Right ventricle myocardium superior (tissue), 1 donor: ENCODE data around the gene ATP2B1. TPM values are rescaled to one million over a fixed set of nuclear protein-coding genes. Genes with fewer than 3 reads are reported as not detected.

ENCODE experiments used
- ATAC-seq: fragments of 200-7000 bp; cut with Tn5 transposase; one replicate; pipeline ENCODE4 v1.9.1; 2020; ENCODE audit warnings: mild to moderate bottlenecking; ENCODE audit not compliant: poor library complexity
- DNase-seq: peaks from one replicate; pipeline ENCODE4 v3.0.0-alpha.2; 2020
- intact Hi-C: fragments of 100-400 bp; cut with DNase I; formaldehyde crosslinking; loops from one replicate; pipeline ENCODE4 v1.11.2; 2022
- total RNA-seq: library from RNA; stranded (reverse); fragmentation: NEBNext Ultra II Directional; extraction: Animal tissue kit (Norgen Biotek cat#: 25700); gene quantifications from one replicate; pipeline ENCODE4 v1.2.1, GENCODE V29; 2021
- donor health status: DM: no; HTN: yes; CAD: no; lungs with severe emphysema.

Gene ATP2B1
- total RNA-seq, 1 donor from 2014 or later: 9.8 TPM

- DNase-seq (no peak), ATAC-seq (no peak)
- intact Hi-C loops: no loop called here
These were observed 37.2 kb downstream of the ATP2B1 start for GRCh38 chr12:89671469-89671868.

- intact Hi-C loops: no loop called here
- DNase-seq: no peak
- ATAC-seq: no peak
These were observed 39.4 kb downstream of the ATP2B1 start for GRCh38 chr12:89669197-89669596.

- no peak for DNase-seq
- ATAC-seq: no peak
- intact Hi-C loops: no loop called here
These were observed 43.1 kb downstream of the ATP2B1 start for GRCh38 chr12:89665556-89665955.

GRCh38 chr12:89664441-89664840 is 44.2 kb downstream of the ATP2B1 start:
- intact Hi-C loops: no loop called here
- no peak for ATAC-seq

GRCh38 chr12:89663577-89664357 is 44.9 kb downstream of the ATP2B1 start:
- ATAC-seq (no peak), DNase-seq (no peak)
- intact Hi-C loops: no loop called here

More at GRCh38 chr12:89664441-89664840, 44.2 kb downstream of the ATP2B1 start:
- DNase-seq: no peak

GRCh38 chr12:89662623-89663022 is 46.0 kb downstream of the ATP2B1 start:
- DNase-seq (no peak), ATAC-seq (peak; percentile 62)
- intact Hi-C loops: no loop called here

- ATAC-seq: no peak
- intact Hi-C loops: no loop called here
These were observed 46.8 kb downstream of the ATP2B1 start for GRCh38 chr12:89661706-89662330.

GRCh38 chr12:89657739-89658138 is 50.9 kb downstream of the ATP2B1 start:
- DNase-seq (no peak), ATAC-seq (no peak)
- intact Hi-C loops: no loop called here

More at GRCh38 chr12:89661706-89662330, 46.8 kb downstream of the ATP2B1 start:
- no peak for DNase-seq

GRCh38 chr12:89657066-89657465 is 51.6 kb downstream of the ATP2B1 start:
- intact Hi-C loops: no loop called here
- DNase-seq: no peak

GRCh38 chr12:89655841-89656240 is 52.8 kb downstream of the ATP2B1 start:
- DNase-seq: no peak
- no peak for ATAC-seq
- intact Hi-C loops: no loop called here

More at GRCh38 chr12:89657066-89657465, 51.6 kb downstream of the ATP2B1 start:
- no peak for ATAC-seq

- intact Hi-C loops: no loop called here
- ATAC-seq (no peak), DNase-seq (no peak)
These were observed 57.4 kb downstream of the ATP2B1 start for GRCh38 chr12:89651192-89651591.

- DNase-seq (no peak), ATAC-seq (no peak)
- intact Hi-C loops: no loop called here
These were observed 58.4 kb downstream of the ATP2B1 start for GRCh38 chr12:89650239-89650638.

- no peak for DNase-seq
- intact Hi-C loops: no loop called here
- ATAC-seq: no peak
These were observed 58.8 kb downstream of the ATP2B1 start for GRCh38 chr12:89649820-89650219.

GRCh38 chr12:89649139-89649538 is 59.5 kb downstream of the ATP2B1 start:
- ATAC-seq: no peak

GRCh38 chr12:89648211-89648930 is 60.3 kb downstream of the ATP2B1 start:
- ATAC-seq (no peak), DNase-seq (no peak)
- intact Hi-C loops: no loop called here

More at GRCh38 chr12:89649139-89649538, 59.5 kb downstream of the ATP2B1 start:
- no peak for DNase-seq
- intact Hi-C loops: no loop called here

GRCh38 chr12:89645434-89645833 is 63.2 kb downstream of the ATP2B1 start:
- intact Hi-C loops: no loop called here
- DNase-seq (no peak), ATAC-seq (no peak)

GRCh38 chr12:89642959-89643358 is 65.7 kb downstream of the ATP2B1 start:
- intact Hi-C loops: no loop called here
- DNase-seq: no peak
- ATAC-seq: no peak

- ATAC-seq: no peak
- DNase-seq: no peak
- intact Hi-C loops: no loop called here
These were observed 71.9 kb downstream of the ATP2B1 start for GRCh38 chr12:89636776-89637160.

- intact Hi-C loops: no loop called here
- no peak for ATAC-seq
- no peak for DNase-seq
These were observed 72.4 kb downstream of the ATP2B1 start for GRCh38 chr12:89636052-89636775.
